GM19438 (cell line): ENCODE measurements around the gene PRSS22.
A peak's percentile ranks its signal among the peaks of the same experiment; 100 is the strongest.
"Not testable (repeated sequence)": the region's sequence is repeated elsewhere in the genome, so short reads cannot be mapped to it uniquely, and the experiment has no call there.

ENCODE experiments used
- ATAC-seq: cut with Tn5 transposase; IDR thresholded peaks from one replicate; pipeline ENCODE4 v1.9.1; 2021; ENCODE audit warnings: low read depth; ENCODE audit not compliant: unreplicated experiment

Gene PRSS22, protein sequence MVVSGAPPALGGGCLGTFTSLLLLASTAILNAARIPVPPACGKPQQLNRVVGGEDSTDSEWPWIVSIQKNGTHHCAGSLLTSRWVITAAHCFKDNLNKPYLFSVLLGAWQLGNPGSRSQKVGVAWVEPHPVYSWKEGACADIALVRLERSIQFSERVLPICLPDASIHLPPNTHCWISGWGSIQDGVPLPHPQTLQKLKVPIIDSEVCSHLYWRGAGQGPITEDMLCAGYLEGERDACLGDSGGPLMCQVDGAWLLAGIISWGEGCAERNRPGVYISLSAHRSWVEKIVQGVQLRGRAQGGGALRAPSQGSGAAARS

DNA sequence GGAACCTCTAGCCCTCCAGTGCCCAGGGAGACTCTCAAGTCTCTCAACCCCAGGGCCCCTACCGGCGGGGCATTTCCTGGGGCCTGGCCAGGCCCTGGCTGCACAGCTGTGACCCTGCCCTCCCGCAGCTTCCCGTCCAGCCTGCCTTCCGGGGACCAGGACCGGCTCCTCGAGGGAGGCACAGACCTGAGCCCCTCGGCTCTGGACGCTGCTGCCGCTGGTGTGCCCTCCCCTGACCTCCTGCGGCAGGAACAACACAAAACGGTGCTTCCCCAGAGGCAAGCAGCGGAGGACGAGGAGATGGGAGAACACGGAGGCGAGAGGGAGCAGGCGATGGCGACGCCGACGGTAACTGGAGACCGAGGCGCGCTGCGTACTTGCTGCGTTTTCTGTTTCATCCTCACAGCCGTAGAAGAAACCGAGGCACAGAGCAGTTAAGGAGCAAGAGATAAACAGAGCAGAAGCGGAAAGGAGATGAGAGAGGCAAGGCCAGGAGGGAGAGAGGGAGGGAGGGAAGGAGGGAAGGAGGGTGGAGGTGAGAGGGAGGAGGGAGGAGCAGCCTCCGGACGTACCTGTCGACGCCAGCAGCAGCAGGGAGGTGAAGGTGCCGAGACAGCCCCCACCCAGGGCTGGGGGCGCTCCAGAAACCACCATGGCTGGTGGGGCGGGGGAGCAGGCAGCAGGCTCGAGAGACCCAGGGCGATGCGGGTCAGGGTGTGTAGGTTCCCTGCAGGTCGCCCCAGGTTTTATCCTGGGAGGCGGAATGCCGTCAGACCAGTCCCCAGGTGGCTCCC is at the start of gene PRSS22:
TSS of gene PRSS22 (minus strand) at position 720 of the 794 bp plus-strand sequence. CDS start at position 654, 66 bp downstream.
- ATAC-seq: no peak

DNA sequence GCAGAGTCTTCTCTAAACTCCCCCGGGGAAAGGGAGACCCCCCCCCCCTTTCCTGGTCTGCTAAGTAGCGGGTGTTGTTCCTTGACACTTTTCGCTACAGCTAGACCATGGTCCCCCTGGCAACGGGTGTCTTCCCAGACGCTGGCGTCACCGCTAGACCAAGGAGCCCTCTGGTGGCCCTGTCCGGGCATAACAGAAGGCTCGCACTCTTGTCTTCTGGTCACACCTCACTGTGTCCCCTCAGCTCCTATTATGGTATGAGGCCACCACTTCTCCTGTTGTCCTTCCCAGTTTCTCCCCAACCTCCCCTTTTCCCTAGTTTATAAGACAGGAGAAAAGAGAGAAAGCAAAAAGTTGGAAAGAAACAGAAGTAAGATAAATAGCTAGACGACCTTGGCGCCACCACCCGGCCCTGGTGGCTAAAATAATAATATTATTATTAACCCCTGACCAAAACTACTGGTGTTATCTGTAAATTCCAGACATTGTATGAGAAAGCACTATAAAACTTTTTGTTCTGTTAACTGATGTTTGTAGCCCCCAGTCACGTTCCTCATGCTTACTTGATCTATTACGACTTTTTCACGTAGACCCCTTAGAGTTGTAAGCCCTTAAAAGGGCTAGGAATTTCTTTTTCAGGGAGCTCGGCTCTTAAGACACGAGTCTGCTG is 49.2 kb upstream of the PRSS22 start:
- not testable (repeated sequence) for ATAC-seq

DNA sequence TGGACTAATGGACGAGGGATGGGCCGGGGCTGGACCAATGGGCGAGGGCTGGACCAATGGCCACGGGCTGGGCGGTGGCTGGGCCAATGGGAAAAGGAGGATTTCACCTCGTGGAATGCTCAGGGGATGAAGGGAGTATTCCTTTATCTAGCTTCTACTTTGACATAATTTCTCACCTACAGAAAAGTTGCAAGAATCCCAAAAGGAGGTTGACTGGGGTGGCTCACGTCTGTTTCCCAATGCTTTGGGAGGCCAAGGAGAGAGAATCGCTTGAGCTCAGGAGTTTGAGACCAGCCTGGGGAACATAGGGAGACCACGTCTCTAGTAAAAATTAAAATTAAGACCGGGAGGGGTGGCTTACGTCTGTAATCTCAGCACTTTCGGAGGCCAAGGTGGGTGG is 48.0 kb upstream of the PRSS22 start:
- ATAC-seq: no peak

DNA sequence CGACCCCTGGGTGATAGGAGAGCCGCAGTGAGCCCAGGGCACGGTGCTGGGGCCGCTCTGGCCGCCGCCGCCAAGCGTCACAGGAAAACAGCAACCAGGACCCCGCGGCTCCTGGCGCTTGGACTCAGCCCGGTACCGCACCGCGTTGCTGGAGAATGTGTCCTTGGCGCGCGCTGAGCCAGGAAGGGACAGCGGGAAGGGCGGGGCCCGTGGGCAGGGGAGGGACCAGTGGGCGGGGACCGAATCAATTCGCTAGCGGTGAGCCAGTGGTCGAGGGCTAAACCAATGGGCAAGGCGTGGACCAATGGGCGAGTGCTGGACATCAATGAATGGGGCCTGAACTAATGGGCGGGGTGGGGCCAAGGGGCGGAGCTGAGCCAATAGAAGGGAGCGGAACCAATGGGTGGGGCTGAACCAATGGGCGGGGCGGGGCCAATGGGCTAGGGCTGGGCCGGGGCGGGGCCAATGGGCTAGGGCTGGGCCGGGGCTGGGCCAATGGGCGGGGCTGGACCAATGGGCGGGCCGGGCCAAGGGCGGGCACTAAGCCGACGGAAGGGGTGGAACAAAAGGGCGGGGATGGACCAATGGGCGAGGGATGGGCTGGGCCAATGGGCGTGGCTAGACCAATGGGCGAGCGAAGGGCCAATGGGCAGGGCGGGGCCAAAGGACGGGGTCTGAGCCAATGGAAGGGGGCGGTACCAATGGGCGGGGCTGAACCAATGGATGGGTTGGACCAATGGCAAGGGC is 47.4 kb upstream of the PRSS22 start:
- ATAC-seq: peak; percentile 71

DNA sequence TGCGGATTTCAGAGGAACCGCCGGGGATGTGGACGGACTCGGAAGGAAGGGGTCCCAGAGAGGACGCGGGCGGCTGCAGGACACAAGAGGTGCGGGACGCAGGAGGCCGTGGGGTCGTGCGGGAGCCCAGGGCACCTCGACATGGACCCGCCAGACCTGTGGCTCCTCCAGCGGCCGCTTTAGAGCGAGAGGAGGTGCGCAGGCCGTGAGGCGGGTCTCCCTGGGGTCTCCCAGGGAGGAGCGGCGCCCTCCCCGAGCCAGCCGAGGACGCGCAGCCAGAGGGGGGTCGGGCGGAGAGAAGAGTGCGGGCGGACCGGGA is 46.9 kb upstream of the PRSS22 start:
- peak; percentile 4 for ATAC-seq

DNA sequence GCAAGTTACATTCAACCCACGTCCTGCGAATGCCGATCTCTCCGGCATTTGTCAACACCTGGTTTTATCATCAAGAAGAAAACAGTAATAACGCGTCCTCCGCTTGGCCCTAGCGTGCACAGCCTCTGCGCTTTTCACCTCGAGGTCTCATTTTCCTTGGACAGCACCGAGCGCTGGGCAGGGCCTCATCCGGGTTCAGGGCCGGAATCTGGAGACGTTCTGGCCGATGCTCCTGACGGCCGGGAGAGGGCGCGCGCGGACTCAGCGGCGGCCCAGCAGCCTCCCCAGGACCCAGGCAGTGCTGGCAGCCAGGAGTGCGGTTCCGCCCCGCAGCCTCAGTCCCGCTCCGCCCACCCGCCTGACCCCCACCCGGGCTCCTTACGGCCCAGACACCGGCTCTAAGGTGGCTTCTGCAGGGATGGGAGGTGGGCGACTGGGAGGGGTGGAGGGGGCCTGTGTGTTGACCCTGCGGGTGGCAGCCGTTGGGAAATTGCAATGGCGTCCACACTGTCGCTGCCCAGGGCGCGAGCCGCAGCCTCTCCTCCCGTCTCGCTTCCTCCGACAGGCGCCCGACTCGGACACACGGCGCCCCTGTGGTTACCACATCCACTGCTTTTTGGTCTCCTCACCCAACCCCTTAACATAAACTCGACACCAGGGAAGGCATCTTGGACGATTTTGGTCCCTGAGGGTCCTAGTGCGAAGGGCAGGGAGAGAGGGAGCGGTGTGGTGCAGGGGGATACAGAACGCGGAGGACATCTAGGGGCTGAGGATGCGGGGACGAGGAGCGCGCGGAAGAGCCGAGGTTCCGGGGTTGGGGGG is 46.3 kb upstream of the PRSS22 start:
- peak; percentile 49 for ATAC-seq

DNA sequence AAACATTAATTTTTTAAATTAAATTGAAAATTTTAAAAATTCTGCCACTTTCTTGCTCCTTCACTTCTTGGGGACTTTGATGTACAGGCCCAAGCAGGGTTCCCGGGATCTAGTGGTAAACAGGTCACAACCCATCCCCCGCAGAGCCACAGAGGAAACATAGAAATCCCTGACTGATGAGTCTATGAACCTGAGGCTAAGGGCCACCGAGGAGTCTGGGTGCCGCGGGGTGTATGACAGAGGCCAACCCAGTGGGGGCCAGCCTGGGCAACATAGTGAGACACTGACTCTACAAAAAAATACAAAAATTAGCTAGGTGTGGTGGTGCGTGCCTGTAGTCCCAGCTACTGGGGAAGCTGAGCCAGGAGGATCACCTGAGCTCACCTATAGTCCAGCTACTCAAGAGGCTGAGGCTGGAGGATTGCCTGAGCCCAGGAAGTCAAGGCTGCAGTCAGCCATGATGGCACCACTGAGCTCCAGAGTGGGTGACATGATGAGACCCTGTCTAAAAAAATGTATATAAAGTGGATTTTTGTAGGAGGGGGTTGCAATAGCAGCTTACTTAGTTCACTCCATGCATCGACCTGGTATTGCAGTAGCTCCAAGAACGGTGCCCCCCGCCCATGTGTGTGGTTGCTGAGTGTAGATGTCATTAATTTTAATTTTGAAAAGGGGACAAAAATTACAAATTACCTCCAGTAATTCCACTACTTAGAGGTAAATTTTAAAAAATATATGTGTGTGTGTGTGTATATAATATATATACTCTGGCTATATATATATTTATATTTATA is 44.6 kb upstream of the PRSS22 start:
- no peak for ATAC-seq

DNA sequence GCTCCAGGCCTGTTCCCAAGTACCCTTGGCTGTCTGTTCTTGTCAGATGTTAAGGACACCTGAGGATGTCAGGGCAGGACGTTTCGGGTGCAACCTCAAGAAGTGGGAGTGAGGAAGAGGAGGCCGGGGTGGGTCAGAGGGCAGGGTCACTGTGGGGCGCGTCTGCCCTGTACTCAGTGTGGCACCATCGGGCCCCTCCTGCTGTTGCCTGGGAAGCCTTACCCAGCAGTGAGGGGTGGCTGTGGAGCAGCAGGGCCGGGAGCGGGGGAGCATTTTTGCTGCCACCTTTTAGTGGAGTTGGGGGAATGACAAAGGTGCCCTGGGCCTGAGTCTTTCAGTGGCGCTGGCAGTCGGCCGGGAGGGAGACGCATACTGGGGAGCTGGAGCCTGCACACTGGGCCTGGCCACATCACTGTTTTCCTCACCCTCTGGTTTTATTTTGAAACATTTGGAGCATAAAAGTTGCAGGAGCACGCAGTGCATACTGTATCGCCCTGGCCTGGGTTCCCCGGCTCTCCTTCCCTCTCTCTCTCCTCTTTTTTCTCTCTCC is 42.6 kb upstream of the PRSS22 start:
- ATAC-seq: no peak

DNA sequence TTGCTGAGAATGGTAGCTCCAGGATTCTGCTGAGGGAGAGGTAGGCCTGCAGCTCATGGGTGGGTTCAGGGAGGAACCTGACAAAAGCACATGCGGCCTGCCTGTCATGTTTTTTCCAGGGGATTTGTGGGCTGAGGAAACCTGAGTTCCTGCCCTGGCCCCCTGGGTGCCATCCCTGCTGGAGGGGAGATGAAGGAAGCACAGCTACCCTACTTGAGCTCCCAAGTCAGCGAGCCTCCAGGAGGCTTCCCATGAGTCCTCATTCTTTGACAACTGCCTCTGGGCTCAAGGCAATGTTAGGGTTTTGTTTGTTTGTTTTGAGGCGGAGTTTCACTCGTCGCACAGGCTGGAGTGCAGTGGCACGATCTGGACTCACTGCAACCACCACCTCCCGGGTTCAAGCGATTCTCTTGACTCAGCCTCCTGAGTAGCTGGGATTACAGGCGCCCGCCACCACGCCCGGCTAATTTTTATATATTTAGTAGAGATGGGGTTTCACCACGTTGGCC is 41.6 kb upstream of the PRSS22 start:
- no peak for ATAC-seq

DNA sequence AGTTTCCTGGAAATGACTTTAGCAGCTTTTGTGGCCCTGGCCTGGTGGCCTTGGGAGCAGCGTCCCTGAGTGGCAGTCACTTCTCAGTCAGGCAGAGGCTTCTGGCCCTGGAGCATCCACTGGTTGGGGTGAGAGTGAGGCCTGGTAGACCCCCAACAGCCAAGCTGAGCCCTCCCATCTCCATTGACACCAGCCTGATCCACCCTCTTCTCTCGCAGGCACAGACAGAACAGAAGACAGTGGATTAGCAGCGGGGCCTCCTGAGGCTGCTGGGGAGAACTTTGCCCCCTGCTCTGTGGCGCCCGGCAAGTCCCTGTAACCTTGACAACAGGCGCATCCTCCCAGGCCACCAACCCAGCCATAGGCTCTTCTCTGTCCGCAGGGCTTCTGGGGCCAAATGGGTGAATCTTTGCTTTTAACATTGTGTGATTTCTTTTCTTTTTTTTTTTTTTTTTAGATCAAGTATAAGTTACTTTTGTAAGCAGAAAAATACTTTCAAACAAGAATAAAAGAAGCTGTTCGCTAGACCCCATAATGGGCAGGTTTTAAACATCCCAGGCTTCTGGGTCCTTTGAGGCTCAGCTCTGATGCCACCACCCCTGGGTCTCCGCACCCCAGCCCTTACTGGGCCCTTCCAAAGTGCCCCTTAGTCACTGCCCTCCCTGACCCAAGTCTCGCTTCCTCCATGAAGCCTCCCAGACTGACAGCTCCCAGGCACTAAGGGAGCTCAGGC is 41.0 kb upstream of the PRSS22 start:
- ATAC-seq: no peak

DNA sequence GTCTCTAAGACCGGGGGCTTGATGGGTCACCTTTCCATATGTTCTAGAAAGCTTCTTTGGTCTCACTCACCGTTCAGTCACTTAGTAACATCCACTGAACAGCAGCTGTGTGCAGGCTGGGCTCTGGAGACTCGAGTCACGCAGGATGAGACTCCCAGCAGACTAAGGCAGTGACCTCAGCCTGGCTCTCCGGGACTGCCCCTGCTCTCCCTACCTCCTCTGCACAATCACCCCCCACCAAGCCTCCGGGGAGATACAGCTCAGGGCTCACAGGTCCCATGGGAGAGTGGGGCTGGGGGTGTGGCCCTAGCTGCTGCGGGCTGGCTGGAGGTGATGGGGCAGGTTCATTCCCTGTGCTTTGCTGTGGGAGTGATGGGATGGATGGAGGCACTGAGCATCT is 39.1 kb upstream of the PRSS22 start:
- no peak for ATAC-seq

DNA sequence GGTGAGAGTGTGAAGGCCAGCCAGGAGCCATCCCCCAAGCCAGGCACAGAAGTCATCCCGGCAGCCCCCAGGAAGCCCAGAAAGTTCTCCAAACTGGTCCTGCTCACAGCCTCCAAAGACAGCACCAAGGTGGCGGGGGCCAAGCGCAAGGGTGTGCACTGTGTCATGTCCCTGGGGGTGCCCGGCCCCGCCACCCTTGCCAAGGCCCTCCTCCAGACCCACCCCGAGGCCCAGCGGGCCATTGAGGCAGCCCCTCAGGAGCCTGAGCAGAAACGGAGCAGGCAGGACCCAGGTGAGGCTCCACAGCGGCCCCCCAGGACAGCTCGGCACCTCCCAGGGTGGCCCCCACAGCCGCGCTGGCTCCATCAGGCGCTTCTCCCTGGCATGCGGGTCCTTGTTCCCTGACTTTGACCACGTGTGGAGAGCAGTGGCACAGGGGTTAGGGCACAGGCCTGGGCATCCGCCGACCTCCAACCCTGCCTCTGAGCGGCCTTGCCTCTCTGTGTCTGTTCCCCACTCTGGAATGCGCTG is 38.6 kb upstream of the PRSS22 start:
- ATAC-seq: no peak

DNA sequence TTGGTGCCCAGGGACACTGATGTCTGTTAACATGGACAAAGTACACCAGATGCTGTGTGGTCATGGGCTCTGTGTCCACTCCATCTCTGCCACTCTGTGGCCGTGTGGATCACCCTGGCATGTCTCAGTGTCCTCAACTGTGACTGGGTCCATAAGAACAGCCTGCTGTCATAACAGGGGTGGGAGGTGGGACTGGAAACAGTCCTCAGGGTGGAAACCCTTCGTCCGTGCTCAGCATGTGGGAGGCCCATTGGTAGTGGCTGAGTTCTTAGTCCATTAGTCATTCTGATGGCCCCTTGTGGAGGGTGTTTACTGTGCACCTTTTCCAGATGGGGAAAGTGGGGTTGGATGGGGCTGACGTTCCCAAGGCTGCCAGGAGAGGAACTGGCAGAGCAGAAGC is 37.8 kb upstream of the PRSS22 start:
- ATAC-seq: no peak

DNA sequence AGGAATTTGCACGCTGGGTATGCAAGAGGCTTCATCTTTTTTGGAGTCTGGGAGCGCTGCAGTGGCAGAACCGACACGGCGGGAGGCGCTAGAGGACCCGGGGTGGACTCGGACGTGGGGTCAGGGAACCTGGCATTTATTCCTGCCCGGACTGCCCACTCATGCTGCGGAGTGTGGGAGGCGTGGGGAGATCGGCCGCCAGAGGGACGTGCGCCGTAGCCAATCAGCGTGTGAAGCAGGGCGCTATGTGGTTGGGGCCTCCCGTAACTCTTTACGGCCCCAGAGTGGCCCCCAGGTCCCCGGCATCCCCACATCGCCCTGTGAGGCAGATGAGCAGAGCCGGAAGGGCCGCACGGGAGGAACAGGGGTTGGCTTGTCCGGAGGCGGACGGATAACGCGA is 36.3 kb upstream of the PRSS22 start:
- ATAC-seq: no peak

DNA sequence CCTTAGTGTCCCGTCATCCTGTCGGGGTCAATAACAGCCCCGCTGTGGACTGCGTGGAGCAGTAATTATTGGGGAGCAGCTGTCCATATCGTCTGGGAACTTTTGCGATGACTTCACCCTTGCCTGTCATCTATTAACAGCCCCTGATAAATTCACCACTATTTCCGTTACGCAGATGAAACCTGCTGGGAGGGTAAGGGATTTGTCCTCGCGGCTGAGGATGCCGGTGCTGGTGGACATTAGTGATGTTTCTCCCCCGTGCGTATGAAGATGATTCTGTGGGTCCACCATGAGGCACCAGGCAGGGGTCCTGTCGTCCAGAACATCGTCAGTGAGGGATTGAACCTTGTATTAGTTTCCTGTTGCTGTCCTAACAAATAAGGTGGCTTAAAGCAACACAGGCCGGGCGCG is 26.1 kb upstream of the PRSS22 start:
- ATAC-seq: no peak

DNA sequence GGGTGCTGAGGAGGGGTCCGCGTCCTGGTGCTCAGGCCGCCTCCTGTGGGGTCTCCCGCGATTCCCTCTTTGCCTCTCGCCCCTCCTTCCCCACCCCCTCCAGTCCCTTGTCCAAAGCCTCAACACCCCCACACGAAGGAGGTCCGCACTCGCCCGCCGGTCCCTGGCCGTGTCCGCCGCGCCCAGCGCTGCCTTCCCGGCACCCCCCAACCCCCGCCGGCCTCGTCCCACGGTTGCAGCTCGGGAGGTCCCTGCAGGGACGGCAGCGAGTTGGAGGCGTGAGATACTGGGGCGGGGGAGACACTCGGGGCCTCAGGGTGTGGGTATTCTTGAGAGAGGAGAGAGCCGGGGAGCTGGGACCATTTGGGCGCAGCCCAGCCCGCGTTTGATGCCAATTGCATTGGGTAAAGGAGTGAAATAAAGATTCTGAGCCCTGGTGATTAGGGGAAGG is 25.5 kb upstream of the PRSS22 start:
- no peak for ATAC-seq

DNA sequence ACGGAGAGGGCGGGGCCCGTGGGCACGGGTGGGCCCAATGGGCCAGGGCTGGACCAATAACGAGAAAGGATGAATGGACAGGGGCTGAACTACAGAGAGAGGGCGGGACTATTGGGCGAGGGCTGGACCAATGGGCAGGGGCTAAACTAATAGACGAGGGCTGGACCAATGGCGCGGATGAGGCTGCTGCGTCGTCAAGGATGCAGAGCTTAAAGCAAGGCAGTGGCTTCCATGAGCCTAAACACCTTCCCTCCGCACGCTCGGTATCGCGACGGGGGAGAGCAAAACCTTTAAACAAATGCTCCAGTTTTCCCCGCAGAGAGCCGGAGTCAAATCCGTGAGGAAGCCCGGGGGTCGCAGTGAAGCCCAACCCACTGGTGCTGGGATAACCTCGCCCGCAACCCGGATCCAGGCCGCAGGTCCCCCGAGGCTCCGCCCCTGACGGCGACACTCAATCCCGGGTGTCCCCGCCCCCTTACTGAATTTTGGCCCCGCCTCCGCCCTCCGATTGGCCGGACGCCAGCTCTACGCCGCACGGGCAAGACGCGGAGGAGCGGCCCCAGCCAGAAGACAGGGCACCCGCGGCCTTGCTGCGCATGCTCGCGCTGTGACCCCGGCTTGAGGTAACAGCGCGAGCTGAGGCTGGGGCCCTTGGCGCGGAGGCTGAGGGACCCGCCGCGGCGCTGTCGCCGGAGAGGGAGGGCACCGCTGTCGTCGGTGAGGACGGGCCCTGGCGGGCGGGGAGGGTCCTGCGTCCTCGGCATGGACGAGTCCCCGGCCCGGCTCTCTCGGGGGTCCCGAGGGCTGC is 24.9 kb upstream of the PRSS22 start, which contains the start of gene FLYWCH2:
TSS of gene FLYWCH2 (plus strand) at position 566 of the 808 bp plus-strand sequence. CDS start 13,235 bp downstream, outside the sequence.
- ATAC-seq: peak; percentile 88
